Measurements from ENCODE around the gene GRK6. TPM values are rescaled to one million over a fixed set of nuclear protein-coding genes. Genes with fewer than 3 reads are reported as not detected.

GRK6 gene
- polyA plus RNA-seq, 1 experiment = 16.4 TPM

DNA sequence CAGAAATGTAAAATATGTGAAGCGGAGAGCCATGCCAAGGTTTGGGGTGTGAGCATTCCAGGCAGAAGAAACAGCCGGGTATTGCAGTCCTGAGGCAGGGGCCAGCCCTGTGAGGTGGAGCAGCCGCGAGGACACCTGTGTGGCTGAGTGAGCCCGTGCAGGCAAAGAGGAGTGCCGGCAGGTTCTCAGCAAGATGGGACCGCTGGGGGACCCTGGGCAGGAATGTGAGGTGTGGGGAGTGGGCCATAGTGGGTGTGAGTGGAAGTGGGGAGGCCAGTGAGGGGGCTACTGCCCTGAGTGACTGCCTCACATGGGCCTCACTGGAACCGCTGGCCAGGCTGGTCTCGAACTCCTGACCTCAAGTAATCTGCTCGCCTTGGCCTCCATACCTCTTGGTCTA lies 12.0 kb downstream of the GRK6 start:
- H3K9me3 ChIP-seq (ENCODE audit: control insufficient read depth, insufficient read depth, low read length) = no peaks in the 10 kb centered on the region; the same call in 1 of the 2 replicates
- H3K27ac ChIP-seq (ENCODE audit: low read depth, low read length) = no peak overlapping the region
- ChIA-PET CTCF (no interaction called here), POLR2A (no interaction called here)
- DNase-seq (ENCODE audit: low read depth, low spot score) = no peak
- no peak for TF ChIP-seq CTCF (IDR thresholded peaks at IDR 0.05; ENCODE audit: low read depth, low read length)
- H3K27me3 ChIP-seq (ENCODE audit: control insufficient read depth, insufficient read depth, low read length) = no peaks in the 10 kb centered on the region
- no peak overlapping the region for H3K4me3 ChIP-seq (ENCODE audit: low read depth, low read length)

- no peak for DNase-seq (ENCODE audit: low read depth, low spot score)
- CTCF ChIA-PET = interaction anchor here (0.8 to 1.1 kb wide), 4 partner anchors 13 to 49 kb away, joined by 3 to 4 read pairs (median 3); partner anchors contain the start of gene GRK6
These were observed 13.1 kb downstream of the GRK6 start for GRCh38 chr5:177439518-177440053.

GRCh38 chr5:177440211-177440989 lies 13.9 kb downstream of the GRK6 start:
- no peaks in the 10 kb centered on the region for H3K27me3 ChIP-seq (ENCODE audit: control insufficient read depth, insufficient read depth, low read length)
- DNase-seq (ENCODE audit: low read depth, low spot score) = no peak
- TF ChIP-seq CTCF (IDR thresholded peaks at IDR 0.05; ENCODE audit: low read depth, low read length) = no peak
- H3K27ac ChIP-seq (ENCODE audit: low read depth, low read length) = no peak overlapping the region
- POLR2A ChIA-PET = interaction anchor here (0.6 kb wide), 1 partner anchor 12 kb away, joined by 3 read pairs; no protein-coding TSS in a partner anchor
- CTCF ChIA-PET = interaction anchor here (1.1 kb wide), 1 partner anchor 50 kb away, joined by 3 read pairs; no protein-coding TSS in a partner anchor
- no peak overlapping the region for H3K4me3 ChIP-seq (ENCODE audit: low read depth, low read length)
- H3K9me3 ChIP-seq (ENCODE audit: control insufficient read depth, insufficient read depth, low read length) = no peaks in the 10 kb centered on the region; the same call in 1 of the 2 replicates

More at GRCh38 chr5:177439518-177440053, 13.1 kb downstream of the GRK6 start:
- POLR2A ChIA-PET = interaction anchor here (0.6 kb wide), 1 partner anchor 12 kb away, joined by 3 read pairs; no protein-coding TSS in a partner anchor
- Histone ChIP-seq H3K4me3 (ENCODE audit: low read depth, low read length) (no peak overlapping the region), H3K27ac (ENCODE audit: low read depth, low read length) (no peak overlapping the region), H3K9me3 (ENCODE audit: control insufficient read depth, insufficient read depth, low read length) (no peaks in the 10 kb centered on the region; the same call in 1 of the 2 replicates), H3K27me3 (ENCODE audit: control insufficient read depth, insufficient read depth, low read length) (no peaks in the 10 kb centered on the region)
- no peak for TF ChIP-seq CTCF (IDR thresholded peaks at IDR 0.05; ENCODE audit: low read depth, low read length)

DNA sequence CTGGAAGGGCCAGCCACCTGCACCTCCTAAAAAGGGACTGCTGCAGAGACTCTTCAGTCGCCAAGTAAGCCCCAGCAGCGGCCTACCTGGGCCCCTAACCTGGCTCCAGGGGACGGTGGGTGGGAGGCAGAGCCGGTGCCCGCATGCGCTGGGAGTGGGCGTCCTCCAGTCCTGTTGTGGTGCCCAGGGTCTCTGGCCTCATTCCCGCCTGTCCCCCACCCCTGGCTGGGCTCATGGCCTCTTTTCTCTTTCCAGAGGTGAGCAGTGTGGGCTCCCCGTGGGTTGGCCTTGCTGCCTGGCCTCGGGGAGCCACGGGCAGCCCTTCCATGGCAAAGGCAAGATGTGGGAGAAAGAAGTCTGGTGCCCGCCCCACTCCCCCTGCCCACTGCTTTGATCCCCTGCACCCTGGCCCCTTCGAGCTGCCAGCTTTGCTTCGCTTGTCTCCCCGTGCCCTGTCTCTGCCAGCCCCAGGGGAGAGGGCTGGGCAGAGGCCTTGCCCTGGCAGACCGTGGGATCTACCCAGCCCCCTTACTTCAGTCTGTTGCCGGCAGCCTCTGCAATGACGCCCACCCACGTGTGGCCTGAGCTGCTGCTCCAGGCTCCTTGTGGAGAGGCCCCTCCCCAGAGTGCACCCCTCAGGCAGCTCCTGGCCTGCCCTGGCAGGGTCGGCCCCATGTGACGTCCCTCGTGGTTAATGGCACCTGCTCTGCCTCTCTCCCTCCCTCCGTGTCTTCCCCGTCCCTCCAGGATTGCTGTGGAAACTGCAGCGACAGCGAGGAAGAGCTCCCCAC lies 14.7 kb downstream of the GRK6 start:
- CTCF ChIA-PET = interaction anchor here (0.6 to 1.1 kb wide), 3 partner anchors 24 to 50 kb away, joined by 3 to 4 read pairs (median 3); no protein-coding TSS in a partner anchor
- DNase-seq (ENCODE audit: low read depth, low spot score) = no peak
- TF ChIP-seq CTCF (IDR thresholded peaks at IDR 0.05; ENCODE audit: low read depth, low read length) = no peak
- POLR2A ChIA-PET = interaction anchor here (0.6 kb wide), 1 partner anchor 14 kb away, joined by 3 read pairs; no protein-coding TSS in a partner anchor
- Histone ChIP-seq H3K27me3 (ENCODE audit: control insufficient read depth, insufficient read depth, low read length) (no peaks in the 10 kb centered on the region), H3K4me3 (ENCODE audit: low read depth, low read length) (no peak overlapping the region), H3K9me3 (ENCODE audit: control insufficient read depth, insufficient read depth, low read length) (no peaks in the 10 kb centered on the region), H3K27ac (ENCODE audit: low read depth, low read length) (no peak overlapping the region)
